ENCODE measurements around the gene C1QL1.

C1QL1 gene

DNA sequence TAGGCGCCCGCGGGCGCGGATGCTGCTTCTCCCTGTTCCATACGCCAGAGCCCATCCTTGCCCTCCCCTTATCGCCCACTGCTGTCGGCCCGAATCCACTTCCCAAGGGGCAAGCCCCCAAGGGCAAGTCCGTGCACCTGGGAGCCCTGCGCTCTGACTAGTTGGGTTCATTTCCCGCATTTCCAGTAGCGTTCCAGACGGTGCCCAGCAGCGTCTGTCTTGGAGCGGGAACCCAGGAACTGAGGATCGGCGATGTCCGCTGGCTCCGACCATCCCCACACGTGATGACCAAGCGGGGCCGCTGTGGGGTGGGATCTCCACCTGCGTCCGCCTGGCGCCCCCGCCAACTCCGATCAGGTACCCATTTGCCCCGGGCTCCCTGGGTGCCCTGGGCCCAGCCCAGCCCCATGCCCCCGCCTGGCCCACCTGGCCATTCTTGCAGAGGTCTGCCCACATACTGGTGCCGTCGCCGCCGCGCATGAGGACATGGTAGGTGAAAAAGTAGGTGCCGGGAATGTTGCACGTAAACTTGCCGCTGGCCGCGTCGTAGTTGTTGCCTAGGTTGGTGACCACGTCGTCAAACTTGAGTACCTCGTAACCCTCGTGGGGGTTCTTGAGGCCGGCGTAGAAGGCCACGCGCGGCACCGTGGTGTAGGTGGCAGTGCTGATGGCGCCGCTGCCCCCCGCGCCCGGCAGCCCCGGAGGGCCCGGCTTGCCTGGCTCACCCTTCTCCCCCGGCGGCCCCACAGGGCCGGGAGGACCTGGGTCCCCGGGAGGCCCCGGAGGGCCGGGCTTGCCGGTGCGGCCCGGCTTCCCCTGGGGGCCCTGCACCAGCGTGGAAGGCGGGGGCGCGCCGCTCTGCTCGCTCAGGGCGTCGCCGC is 837 bp downstream of the C1QL1 start:
- CTCF ChIA-PET, result interaction anchor here (1.9 kb wide), 1 partner anchor 53 kb away, joined by 9 read pairs; no protein-coding TSS in a partner anchor
- POLR2A ChIA-PET, result no interaction called here
- TF ChIP-seq, protein P1, sequence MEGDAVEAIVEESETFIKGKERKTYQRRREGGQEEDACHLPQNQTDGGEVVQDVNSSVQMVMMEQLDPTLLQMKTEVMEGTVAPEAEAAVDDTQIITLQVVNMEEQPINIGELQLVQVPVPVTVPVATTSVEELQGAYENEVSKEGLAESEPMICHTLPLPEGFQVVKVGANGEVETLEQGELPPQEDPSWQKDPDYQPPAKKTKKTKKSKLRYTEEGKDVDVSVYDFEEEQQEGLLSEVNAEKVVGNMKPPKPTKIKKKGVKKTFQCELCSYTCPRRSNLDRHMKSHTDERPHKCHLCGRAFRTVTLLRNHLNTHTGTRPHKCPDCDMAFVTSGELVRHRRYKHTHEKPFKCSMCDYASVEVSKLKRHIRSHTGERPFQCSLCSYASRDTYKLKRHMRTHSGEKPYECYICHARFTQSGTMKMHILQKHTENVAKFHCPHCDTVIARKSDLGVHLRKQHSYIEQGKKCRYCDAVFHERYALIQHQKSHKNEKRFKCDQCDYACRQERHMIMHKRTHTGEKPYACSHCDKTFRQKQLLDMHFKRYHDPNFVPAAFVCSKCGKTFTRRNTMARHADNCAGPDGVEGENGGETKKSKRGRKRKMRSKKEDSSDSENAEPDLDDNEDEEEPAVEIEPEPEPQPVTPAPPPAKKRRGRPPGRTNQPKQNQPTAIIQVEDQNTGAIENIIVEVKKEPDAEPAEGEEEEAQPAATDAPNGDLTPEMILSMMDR (IDR thresholded peaks at IDR 0.05; ENCODE audit: control extremely low read depth, extremely low read depth, low read depth, missing control alignments), result no peak
- DNase-seq (ENCODE audit: extremely low spot score), result no peak

DNA sequence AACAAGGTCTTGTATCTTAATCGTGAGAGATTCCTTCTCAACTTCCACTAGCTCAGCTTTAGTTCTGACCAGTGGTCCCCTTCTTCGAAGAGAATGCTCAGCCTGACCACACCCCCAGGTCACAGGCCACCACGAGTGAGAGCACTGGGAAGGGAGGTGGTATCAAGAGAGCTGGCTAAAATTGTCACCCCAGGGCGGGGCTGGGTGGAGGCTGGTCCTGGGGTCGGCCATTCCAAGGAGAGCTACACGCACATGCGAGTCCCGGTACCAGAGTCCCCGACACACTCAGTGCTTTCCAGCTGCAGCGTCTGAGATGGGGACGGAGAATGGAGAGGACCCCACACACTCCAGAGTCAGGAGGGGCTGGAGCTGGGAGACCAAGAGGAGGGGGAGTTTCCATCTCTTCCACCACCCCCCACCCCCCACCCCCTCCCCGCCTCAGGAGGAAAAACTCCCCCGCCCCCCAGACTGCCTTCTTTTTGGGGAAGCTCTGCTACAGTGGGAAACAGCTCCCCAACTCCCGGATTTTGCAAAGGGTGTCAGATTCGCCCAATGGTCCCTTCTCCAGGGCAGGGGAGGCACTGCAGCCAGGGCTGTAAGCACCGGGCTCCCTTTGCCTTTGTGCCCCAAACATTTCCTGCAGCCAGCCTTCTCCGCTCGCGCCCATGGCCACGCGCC is 1.6 kb downstream of the C1QL1 start:
- POLR2A ChIA-PET, result no interaction called here

DNA sequence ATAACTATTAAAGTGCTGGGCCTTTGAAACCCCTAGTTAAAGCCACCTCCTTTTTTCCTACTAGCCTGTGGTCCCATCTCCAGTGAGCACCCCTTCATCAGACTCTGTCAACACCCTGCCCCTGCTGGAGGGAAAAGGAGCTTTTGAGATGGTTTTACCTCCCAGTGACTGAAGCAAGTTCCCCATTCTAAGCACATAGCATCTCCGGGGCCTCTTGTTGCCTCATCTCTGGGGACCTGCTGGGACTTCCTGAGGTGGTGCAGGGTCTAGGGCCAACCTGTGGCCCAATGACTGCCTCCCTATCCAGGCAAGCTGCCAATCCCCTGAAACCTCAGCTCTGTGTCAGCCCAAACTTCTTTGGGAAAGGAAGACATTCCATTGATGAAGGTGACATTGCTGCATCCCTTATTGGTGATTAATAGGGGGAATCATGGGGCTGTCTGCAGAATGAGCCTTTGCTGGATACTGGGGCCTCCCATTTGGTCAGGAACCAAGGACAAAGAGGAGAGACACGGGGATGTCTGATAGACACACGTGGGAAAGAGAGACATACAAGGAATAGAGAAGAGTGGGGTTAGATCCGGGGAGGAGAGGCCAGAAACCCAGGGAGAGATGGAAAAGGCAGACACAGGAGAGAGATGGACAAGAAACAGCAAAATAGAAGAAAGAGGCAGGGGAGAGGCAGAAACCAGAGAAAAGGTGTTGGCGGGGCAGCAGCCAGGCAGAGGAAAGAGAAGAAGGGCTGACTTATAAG is 2.4 kb downstream of the C1QL1 start:
- CTCF ChIA-PET, result interaction anchor here (1.9 to 2.7 kb wide), 2 partner anchors 9 to 55 kb away, joined by 7 to 9 read pairs; no protein-coding TSS in a partner anchor
- POLR2A ChIA-PET, result no interaction called here
- TF ChIP-seq, protein P1 (IDR thresholded peaks at IDR 0.05; ENCODE audit: control extremely low read depth, extremely low read depth, low read depth, missing control alignments), result no peak
- DNase-seq (ENCODE audit: extremely low spot score), result no peak

More for the DNA sequence above, 1.6 kb downstream of the C1QL1 start:
- no peak for DNase-seq (ENCODE audit: extremely low spot score)
- CTCF ChIA-PET, result interaction anchor here (1.9 to 2.7 kb wide), 2 partner anchors 10 to 54 kb away, joined by 7 to 9 read pairs; no protein-coding TSS in a partner anchor
- TF ChIP-seq, protein P1 (IDR thresholded peaks at IDR 0.05; ENCODE audit: control extremely low read depth, extremely low read depth, low read depth, missing control alignments), result no peak

DNA sequence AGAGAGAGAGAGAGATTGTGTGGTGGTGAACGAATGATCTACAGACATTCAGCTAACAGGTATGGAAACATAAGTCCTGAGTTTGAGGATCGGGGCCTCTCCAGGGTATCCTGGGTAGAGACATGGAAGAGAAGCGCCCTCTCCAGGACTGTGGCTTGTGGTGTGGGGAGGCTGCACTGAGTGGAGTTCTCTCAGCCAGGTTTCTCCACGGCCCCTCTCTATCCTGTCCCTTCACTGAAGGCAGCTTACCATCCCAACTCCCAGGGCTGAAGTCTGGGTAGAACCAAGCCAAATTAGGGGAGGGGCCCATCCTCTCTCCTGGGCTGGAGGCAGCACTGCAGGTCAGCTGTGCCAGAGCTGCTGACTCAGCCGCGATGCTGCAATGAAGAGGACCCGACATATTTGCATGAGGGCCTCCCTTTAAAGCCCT is 6.2 kb downstream of the C1QL1 start:
- TF ChIP-seq, protein P1 (IDR thresholded peaks at IDR 0.05; ENCODE audit: control extremely low read depth, extremely low read depth, low read depth, missing control alignments), result no peak
- CTCF ChIA-PET, result interaction anchor here (1.5 to 3.9 kb wide), 2 partner anchors 10 to 60 kb away, joined by 3 to 11 read pairs; no protein-coding TSS in a partner anchor
- POLR2A ChIA-PET, result no interaction called here
- no peak for DNase-seq (ENCODE audit: extremely low spot score)

DNA sequence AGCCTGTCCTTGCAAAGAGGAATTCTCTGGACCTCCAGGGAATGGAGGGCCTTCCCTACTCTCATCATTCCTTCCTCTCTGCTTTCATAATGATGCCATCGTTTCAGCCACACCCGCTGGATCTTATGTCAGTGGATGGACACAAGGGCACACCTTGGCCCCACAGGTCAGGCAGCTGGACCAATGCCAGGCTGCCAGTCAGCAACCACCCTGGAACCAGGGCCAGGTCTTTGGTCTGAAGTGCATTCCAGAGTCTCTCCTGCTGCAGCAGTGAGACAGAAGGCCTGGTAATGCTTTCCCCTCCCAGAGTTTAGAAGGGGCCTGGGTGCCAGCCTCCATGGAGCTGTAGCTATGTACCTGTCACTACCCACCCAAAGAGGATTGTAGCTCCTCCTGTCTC is 7.4 kb downstream of the C1QL1 start:
- no peak for DNase-seq (ENCODE audit: extremely low spot score)
- POLR2A ChIA-PET, result interaction anchor here (0.5 kb wide), 1 partner anchor 187 kb away, joined by 3 read pairs; the partner anchor contains the start of gene HEXIM1
- CTCF ChIA-PET, result interaction anchor here (1.8 to 3.9 kb wide), 2 partner anchors 61 to 175 kb away, joined by 4 to 11 read pairs; partner anchors contain the start of gene ACBD4
- TF ChIP-seq, protein P1 (IDR thresholded peaks at IDR 0.05; ENCODE audit: control extremely low read depth, extremely low read depth, low read depth, missing control alignments), result no peak

Data from GM10248 (cell line).